ENCODE data around the gene ELMO1. TPM values are rescaled to one million over a fixed set of nuclear protein-coding genes. Genes with fewer than 3 reads are reported as not detected.

Gene ELMO1
- total and polyA plus RNA-seq, 8 donors = 18.2 to 55.3 (median 45.6) TPM

DNA sequence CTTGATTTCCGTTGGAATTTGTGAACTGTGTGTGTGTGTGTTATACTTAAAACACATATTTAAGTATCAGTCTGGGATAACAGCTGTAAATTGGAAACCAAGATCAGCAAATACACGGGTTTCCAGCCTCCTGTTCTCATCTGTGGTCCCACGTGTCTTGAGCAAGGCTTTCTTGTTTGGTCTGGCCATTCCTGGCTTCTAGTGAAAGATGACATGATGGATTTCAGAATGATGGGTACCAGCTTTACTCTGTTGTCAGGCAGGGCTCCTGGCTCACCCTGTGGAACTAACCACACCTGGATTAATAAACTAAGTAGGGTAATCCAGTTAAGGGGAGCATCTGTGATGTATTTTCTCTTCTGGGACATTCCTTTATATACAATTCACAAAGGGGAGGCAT lies 378.2 kb downstream of the ELMO1 start:
- Histone ChIP-seq H3K4me3 (no peak overlapping the region), H3K9me3 (no peaks in the 10 kb centered on the region), H3K27me3 (no peaks in the 10 kb centered on the region), H3K27ac (no peak overlapping the region), H3K36me3 (no peaks in the 10 kb centered on the region), H3K4me1 (no peaks in the 10 kb centered on the region)
- DNase-seq (no peak), ATAC-seq (no peak)
- intact Hi-C loops (cut with DNase I) = no loop called here
- TF ChIP-seq, protein P1, sequence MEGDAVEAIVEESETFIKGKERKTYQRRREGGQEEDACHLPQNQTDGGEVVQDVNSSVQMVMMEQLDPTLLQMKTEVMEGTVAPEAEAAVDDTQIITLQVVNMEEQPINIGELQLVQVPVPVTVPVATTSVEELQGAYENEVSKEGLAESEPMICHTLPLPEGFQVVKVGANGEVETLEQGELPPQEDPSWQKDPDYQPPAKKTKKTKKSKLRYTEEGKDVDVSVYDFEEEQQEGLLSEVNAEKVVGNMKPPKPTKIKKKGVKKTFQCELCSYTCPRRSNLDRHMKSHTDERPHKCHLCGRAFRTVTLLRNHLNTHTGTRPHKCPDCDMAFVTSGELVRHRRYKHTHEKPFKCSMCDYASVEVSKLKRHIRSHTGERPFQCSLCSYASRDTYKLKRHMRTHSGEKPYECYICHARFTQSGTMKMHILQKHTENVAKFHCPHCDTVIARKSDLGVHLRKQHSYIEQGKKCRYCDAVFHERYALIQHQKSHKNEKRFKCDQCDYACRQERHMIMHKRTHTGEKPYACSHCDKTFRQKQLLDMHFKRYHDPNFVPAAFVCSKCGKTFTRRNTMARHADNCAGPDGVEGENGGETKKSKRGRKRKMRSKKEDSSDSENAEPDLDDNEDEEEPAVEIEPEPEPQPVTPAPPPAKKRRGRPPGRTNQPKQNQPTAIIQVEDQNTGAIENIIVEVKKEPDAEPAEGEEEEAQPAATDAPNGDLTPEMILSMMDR (IDR thresholded peaks at IDR 0.05) = no peak

DNA sequence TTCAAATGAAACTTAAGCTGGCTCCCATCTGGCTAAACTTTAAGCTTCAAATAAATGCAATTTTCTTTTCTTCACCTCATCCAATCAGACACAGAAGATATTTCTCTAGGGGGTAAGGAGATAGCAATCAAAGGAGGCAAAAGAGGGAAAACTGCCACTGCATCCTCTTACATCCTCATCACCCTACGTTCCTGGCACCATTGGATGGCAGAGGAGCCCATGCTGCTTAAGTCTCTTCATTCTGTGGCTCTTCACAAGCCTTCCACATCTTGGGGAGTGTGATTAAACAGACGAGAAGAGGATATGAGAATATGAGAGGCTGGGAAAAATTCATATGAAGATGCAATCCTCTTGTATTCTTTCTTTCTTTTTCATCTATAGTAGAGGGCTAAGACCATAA lies 378.6 kb downstream of the ELMO1 start:
- DNase-seq (no peak), ATAC-seq (no peak)
- Histone ChIP-seq H3K4me3 (no peak overlapping the region), H3K27me3 (no peaks in the 10 kb centered on the region), H3K9me3 (no peaks in the 10 kb centered on the region), H3K27ac (no peak overlapping the region), H3K4me1 (no peaks in the 10 kb centered on the region), H3K36me3 (no peaks in the 10 kb centered on the region)
- TF ChIP-seq, protein P1 (IDR thresholded peaks at IDR 0.05) = no peak
- intact Hi-C loops (cut with DNase I) = no loop called here

DNA sequence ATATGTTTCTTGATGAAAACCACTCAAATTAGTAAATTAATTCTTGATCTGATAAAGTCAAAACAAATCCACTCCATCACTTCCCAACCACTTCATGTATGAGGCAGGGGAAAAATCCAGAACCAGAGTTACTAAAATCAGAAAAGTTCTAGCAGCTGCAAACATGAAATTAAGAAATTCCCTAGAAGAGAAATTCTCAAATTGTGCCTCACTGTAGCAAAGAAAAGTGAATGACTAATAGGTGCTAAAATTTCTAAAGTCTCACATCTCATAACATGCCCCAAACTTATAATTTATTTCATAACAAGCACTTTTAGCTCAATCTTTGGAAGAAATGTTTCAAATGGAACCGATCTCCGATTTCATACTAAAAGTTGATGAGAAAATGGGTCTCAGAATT lies 379.3 kb downstream of the ELMO1 start:
- ATAC-seq (no peak), DNase-seq (no peak)
- intact Hi-C loops (cut with DNase I) = no loop called here
- Histone ChIP-seq H3K4me3 (no peak overlapping the region), H3K27me3 (no peaks in the 10 kb centered on the region), H3K36me3 (no peaks in the 10 kb centered on the region), H3K27ac (no peak overlapping the region), H3K4me1 (no peaks in the 10 kb centered on the region), H3K9me3 (no peaks in the 10 kb centered on the region)
- TF ChIP-seq, protein P1 (IDR thresholded peaks at IDR 0.05) = no peak

DNA sequence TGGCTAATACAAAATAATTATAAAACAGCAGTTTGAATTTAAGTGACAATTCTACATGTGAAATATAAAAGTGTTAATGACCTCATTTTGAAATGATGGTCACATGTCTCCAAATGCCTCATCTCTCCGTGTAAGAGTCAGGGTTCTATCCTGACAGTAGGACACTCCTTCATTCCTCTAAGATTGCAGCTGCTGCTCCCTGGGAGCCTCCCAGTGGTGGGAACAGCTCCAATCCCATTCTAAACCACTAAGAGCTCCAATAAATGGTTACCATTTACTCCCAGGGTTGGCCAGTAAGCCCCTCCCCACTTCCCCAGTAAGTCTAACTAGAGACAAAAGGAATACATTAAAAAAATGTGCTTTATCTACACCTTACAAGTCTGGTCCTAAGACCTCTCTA lies 379.8 kb downstream of the ELMO1 start:
- DNase-seq = no peak
- ATAC-seq = no peak
- TF ChIP-seq, protein P1 (IDR thresholded peaks at IDR 0.05) = no peak
- no peak overlapping the region for H3K27ac ChIP-seq
- no peaks in the 10 kb centered on the region for H3K27me3 ChIP-seq
- H3K4me1 ChIP-seq = no peaks in the 10 kb centered on the region
- no peaks in the 10 kb centered on the region for H3K36me3 ChIP-seq
- intact Hi-C loops (cut with DNase I) = no loop called here
- H3K4me3 ChIP-seq = no peak overlapping the region
- H3K9me3 ChIP-seq = no peaks in the 10 kb centered on the region

DNA sequence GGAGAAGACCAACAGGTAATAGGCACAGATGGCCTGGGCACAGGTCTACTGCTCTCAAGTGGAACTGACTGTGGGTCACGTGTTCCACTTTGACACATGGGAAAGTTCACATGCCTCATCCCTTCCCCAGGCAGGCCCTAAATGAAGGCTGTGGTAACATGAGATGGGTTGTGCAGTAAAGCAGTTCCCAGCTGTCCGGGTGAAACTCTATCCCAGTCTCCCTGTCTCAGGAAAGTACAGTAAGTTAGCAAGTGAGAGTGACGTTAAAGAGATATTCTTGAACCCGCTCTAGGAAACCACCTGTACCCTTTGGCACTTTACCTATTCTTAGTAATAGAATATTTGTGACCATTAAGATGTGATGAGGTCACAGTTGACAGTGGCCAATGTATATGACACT lies 380.6 kb downstream of the ELMO1 start:
- Histone ChIP-seq H3K27me3 (no peaks in the 10 kb centered on the region), H3K4me1 (no peaks in the 10 kb centered on the region), H3K36me3 (no peaks in the 10 kb centered on the region), H3K9me3 (no peaks in the 10 kb centered on the region), H3K4me3 (no peak overlapping the region), H3K27ac (no peak overlapping the region)
- intact Hi-C loops (cut with DNase I) = no loop called here
- DNase-seq (no peak), ATAC-seq (no peak)
- TF ChIP-seq, protein P1 (IDR thresholded peaks at IDR 0.05) = no peak

Measured in left lung (tissue), 10 donors.